H54 (cell line): ENCODE data around the gene SCO2.

Experiments
- DNase-seq: peaks from one replicate; pipeline ENCODE4 v3.0.0; 2011; ENCODE audit warnings: low spot score, mixed read lengths; ENCODE audit not compliant: insufficient read length
- FAIRE-seq: peaks from 3 replicates; lab custom pipeline; 2011; peaks lifted over from hg19 to GRCh38; lab: Jason Lieb, UNC
- POLR2A ChIP-seq: IDR thresholded peaks from 2 replicates; pipeline ENCODE4 v1.6.1; 2011; ENCODE audit warnings: low read depth, mild to moderate bottlenecking, low read length

Gene SCO2

GRCh38 chr22:50485221-50486131 is 39.9 kb downstream of the SCO2 start:
- no peak for DNase-seq
- FAIRE-seq: no peak
- TF ChIP-seq POLR2A: no peak

GRCh38 chr22:50483977-50484853 is 41.2 kb downstream of the SCO2 start:
- TF ChIP-seq POLR2A: no peak
- FAIRE-seq (no peak), DNase-seq (no peak)

GRCh38 chr22:50483556-50483955 is 41.8 kb downstream of the SCO2 start:
- FAIRE-seq: no peak
- DNase-seq: no peak
- TF ChIP-seq POLR2A: no peak

GRCh38 chr22:50483106-50483505 is 42.3 kb downstream of the SCO2 start:
- no peak for DNase-seq
- FAIRE-seq: no peak
- no peak for TF ChIP-seq POLR2A

GRCh38 chr22:50482107-50483074 is 43.0 kb downstream of the SCO2 start:
- FAIRE-seq (no peak), DNase-seq (no peak)
- no peak for TF ChIP-seq POLR2A

- FAIRE-seq (no peak), DNase-seq (no peak)
- TF ChIP-seq POLR2A: no peak
These were observed 43.8 kb downstream of the SCO2 start, which contains the start of gene ADM2 for GRCh38 chr22:50481440-50482106. ADM2 (plus strand) TSS chr22:50481543; CDS start chr22:50481848, 305 bp downstream.

- no peak for TF ChIP-seq POLR2A
- DNase-seq (no peak), FAIRE-seq (no peak)
These were observed 44.4 kb downstream of the SCO2 start for GRCh38 chr22:50481045-50481439.

- TF ChIP-seq POLR2A: no peak
- no peak for DNase-seq
- FAIRE-seq: no peak
These were observed 45.7 kb downstream of the SCO2 start for GRCh38 chr22:50479721-50480120.

GRCh38 chr22:50477923-50478322 is 47.5 kb downstream of the SCO2 start:
- no peak for FAIRE-seq
- TF ChIP-seq POLR2A: no peak
- no peak for DNase-seq

GRCh38 chr22:50476868-50477267 is 48.5 kb downstream of the SCO2 start:
- no peak for FAIRE-seq
- no peak for TF ChIP-seq POLR2A
- no peak for DNase-seq

- DNase-seq: no peak
- FAIRE-seq: no peak
- no peak for TF ChIP-seq POLR2A
These were observed 49.8 kb downstream of the SCO2 start for GRCh38 chr22:50475652-50476002.
